Astrocyte of the spinal cord (primary cell): ENCODE results near the gene TBRG1.

Experiments
- DNase-seq: peaks from one replicate; pipeline ENCODE4 v3.0.0; 2011; ENCODE audit warnings: low read depth, low spot score
- H3K4me3 ChIP-seq: 2 replicates; pipeline ENCODE4 v1.5.1; 2011; ENCODE audit warnings: low read depth, mild to moderate bottlenecking, low read length, moderate library complexity
- CTCF ChIP-seq: IDR thresholded peaks from 2 replicates; pipeline ENCODE4 v1.5.1; 2012; ENCODE audit warnings: low read depth, mild to moderate bottlenecking, low read length, inconsistent platforms
- in situ Hi-C: cut with HindIII; loops from 2 replicates; pipeline ENCODE4 v1.10.0; 2017; ENCODE audit warnings: low sequenced_read_pairs

Gene TBRG1

DNA sequence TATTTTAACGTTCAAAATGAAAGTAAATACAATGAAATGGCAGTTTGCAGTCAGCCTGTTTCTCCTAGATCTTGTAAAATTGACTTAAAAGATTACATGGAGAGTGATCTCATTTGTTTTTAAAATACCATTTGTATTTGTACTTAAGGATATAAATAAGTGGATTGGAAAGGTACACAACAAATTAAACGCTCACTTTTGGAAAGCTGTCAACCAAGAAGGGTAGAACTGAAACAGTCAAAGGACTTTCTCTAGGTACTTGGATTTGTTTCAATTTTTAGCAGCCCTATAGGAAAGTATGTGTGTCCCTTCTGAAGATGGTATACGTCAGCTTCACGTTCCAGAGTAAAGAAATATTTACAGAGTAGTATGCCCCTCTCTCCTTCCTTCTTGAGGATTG is 7.3 kb downstream of the TBRG1 start:
- no peak overlapping the region for H3K4me3 ChIP-seq
- in situ Hi-C loops = no loop called here
- TF ChIP-seq CTCF = no peak
- no peak for DNase-seq

- no peak overlapping the region for H3K4me3 ChIP-seq
- in situ Hi-C loops = no loop called here
- no peak for DNase-seq
- peak; percentile 34 for TF ChIP-seq CTCF
Measured at GRCh38 chr11:124633355-124633754, 10.7 kb downstream of the TBRG1 start.

DNA sequence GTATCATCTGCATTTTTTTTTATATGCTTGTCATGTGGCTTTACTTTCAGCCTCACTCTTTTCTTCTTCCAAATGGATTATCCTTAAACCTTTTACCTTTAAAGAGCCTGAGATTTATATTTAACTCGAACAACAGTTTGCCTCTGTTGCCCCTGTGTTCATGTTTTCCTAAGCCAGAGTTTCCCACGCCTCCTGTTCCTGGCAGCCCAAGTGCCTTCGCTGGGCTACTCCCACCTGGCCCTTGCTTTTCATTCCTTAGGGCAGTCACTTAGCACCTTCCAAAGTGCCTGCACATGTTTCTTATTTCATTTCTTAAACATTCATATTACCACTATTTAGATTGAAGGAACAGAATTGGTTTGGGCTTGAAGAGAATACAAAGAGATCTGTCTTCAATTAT is 13.3 kb downstream of the TBRG1 start:
- DNase-seq = no peak
- in situ Hi-C loops = no loop called here
- no peak overlapping the region for H3K4me3 ChIP-seq

DNA sequence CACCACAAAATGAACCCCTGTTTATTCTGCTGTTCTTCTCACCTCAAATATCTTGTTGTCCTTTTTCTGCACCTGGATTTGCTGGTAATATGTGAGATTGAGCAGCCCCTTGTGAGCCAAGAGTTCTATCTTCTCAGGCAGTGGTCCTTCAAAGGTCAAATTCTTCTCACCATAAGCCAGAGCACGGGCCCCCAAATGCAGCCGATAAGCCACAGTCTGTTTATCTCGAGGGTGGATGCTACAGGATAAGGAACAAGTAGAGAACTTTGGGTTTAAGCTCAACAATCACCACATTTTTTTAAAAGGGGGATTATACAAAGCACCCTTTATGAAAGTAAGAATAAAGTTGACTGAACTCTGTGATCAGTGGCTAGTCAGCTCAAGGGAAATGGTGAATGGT is 15.8 kb downstream of the TBRG1 start:
- no peak overlapping the region for H3K4me3 ChIP-seq
- no peak for DNase-seq
- TF ChIP-seq CTCF = no peak
- in situ Hi-C loops = no loop called here

More for the DNA sequence above, 13.3 kb downstream of the TBRG1 start:
- TF ChIP-seq CTCF = no peak

DNA sequence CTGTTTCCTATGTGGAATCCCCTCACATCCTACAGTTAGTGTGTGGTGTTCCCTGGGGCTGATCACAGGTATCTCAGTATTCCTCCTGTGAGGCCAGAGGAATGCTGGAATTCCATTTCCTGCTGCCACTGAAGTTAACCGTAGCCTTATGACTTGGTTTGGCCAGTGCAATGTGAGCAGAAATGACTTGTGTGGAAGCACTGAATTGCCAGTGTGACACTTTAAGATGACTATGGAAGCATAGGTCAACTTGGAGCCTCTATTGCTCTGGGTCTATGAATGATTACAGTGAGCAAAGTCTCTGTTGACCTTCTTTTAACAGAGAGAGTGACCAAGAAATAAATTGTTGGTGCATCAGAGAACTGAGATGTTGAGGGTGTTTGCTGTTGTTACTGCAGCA is 16.5 kb downstream of the TBRG1 start:
- no peak overlapping the region for H3K4me3 ChIP-seq
- TF ChIP-seq CTCF = no peak
- in situ Hi-C loops = no loop called here
- DNase-seq = no peak

GRCh38 chr11:124640666-124641065 is 18.0 kb downstream of the TBRG1 start:
- no peak for DNase-seq
- H3K4me3 ChIP-seq = no peak overlapping the region
- no peak for TF ChIP-seq CTCF
- in situ Hi-C loops = no loop called here

GRCh38 chr11:124642628-124643027 is 20.0 kb downstream of the TBRG1 start:
- TF ChIP-seq CTCF = no peak
- H3K4me3 ChIP-seq = no peak overlapping the region
- in situ Hi-C loops = no loop called here
- no peak for DNase-seq
